CD4-positive, alpha-beta T cell (primary cell): ENCODE data around the gene GALNT11. TPM values are rescaled to one million over a fixed set of nuclear protein-coding genes. Genes with fewer than 3 reads are reported as not detected.

Experiments
- ATAC-seq: fragments of 200-7000 bp; cut with Tn5 transposase; one replicate; pipeline ENCODE4 v1.10.0; 2022; ENCODE audit warnings: mild to moderate bottlenecking; ENCODE audit not compliant: poor library complexity
- CTCF ChIA-PET: fragments of 350-600 bp; sonication (Branson Sonifier 250); formaldehyde crosslinking; loops from one replicate; lab custom pipeline; 2021; ENCODE audit warnings: antibody characterized with exemption, inconsistent platforms; lab: Charles Lee
- POLR2A ChIA-PET: fragments of 350-600 bp; sonication (Branson Sonifier 250); formaldehyde crosslinking; loops from one replicate; lab custom pipeline; 2021; ENCODE audit warnings: antibody characterized with exemption, inconsistent platforms; lab: Charles Lee
- DNase-seq, 14 experiments: peaks; one replicate each; pipeline ENCODE4 v3.0.0-alpha.2; 2013 to 2020; ENCODE audit warnings: mixed read lengths in 2 of 14
- H3K27ac ChIP-seq, 2 donors: one replicate each; pipeline versions ENCODE4 v1.5.1 to v1.7.0; 2013; ENCODE audit warnings: low read length in 2 of 2, low read depth in 1 of 2, mild to moderate bottlenecking in 1 of 2
- H3K27me3 ChIP-seq, 2 experiments: 1 replicate in 1 of 2; 2 replicates in 1 of 2; pipeline versions ENCODE4 v1.6.1 to v1.7.0; 2013; ENCODE audit warnings: low read length in 2 of 2, control low read depth in 1 of 2, mild to moderate bottlenecking in 1 of 2, moderate library complexity in 1 of 2; ENCODE audit not compliant: insufficient read depth in 2 of 2, control insufficient read depth in 1 of 2
- H3K36me3 ChIP-seq: one replicate; pipeline ENCODE4 v1.6.1; 2013; ENCODE audit warnings: low read length, control low read depth; ENCODE audit not compliant: insufficient read depth
- H3K4me1 ChIP-seq: one replicate; pipeline ENCODE4 v1.6.1; 2013; ENCODE audit warnings: low read length, control low read depth; ENCODE audit not compliant: insufficient read depth
- H3K4me3 ChIP-seq: one replicate; pipeline ENCODE4 v1.5.1; 2013; ENCODE audit warnings: mild to moderate bottlenecking, low read length, moderate library complexity
- H3K9me3 ChIP-seq, 2 experiments: 1 replicate in 1 of 2; 2 replicates in 1 of 2; pipeline versions ENCODE4 v1.6.1 to v1.7.0; 2013; ENCODE audit warnings: low read length in 2 of 2, mild to moderate bottlenecking in 2 of 2, control low read depth in 1 of 2, moderate library complexity in 1 of 2; ENCODE audit not compliant: control insufficient read depth in 1 of 2, insufficient read depth in 1 of 2
- H3K27ac Mint-ChIP-seq: one replicate; pipeline ENCODE4 v1.8.0; 2020; ENCODE audit warnings: mixed read lengths
- H3K27me3 Mint-ChIP-seq: one replicate; pipeline ENCODE4 v1.8.0; 2021; ENCODE audit warnings: mixed read lengths
- H3K36me3 Mint-ChIP-seq: one replicate; pipeline ENCODE4 v1.8.0; 2021; ENCODE audit warnings: low read depth, mixed read lengths
- H3K4me1 Mint-ChIP-seq: one replicate; pipeline ENCODE4 v1.8.0; 2021; ENCODE audit warnings: low read depth, mixed read lengths
- H3K4me3 Mint-ChIP-seq: one replicate; pipeline ENCODE4 v1.8.0; 2020; ENCODE audit warnings: mild to moderate bottlenecking, mixed read lengths
- H3K9me3 Mint-ChIP-seq: one replicate; pipeline ENCODE4 v1.8.0; 2020; ENCODE audit warnings: mixed read lengths
- intact Hi-C, 2 experiments: fragments of 100-400 bp; cut with DNase I in 1 of 2; cut with micrococcal nuclease in 1 of 2; formaldehyde crosslinking; loops; one replicate each; pipeline versions ENCODE4 v1.15.1 to v1.9.0; 2023 to 2025; cut with DNase I, micrococcal nuclease
- total RNA-seq, 174 experiments: library from RNA in 2 of 174; stranded (reverse) in 2 of 174; gene quantifications; one replicate each; pipeline ENCODE4 v1.2.3 and lab custom pipeline; 2021 to 2026
- TF ChIP-seq, protein P1 (sequence below): fragments of 200-600 bp; IDR thresholded peaks from one replicate; pipeline ENCODE4 v1.8.0; 2022; ENCODE audit warnings: antibody characterized with exemption, mild to moderate bottlenecking

GALNT11 gene
- total RNA-seq, 2 experiments from 2014 or later = 20.7 to 22.2 TPM

DNA sequence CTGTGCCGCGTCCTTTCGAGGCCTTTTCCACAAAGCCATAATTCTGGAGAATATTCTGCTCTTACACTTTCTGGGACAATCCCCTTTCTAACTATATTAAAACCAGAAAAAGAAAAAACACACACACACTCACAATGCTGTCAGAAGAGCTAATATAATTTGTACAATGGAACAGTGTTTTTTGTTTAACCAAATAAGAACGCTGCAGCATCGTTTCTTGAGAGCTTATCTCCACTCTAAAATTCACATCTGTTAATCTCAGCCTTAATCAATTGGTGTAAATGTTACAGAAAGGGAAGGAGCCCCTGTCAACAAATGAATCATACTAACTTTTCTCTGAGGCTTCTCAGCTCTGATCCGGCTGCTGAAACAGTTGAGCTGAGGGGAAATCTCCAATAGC is 123.9 kb downstream of the GALNT11 start:
- ChIA-PET POLR2A (no interaction called here), CTCF (no interaction called here)
- H3K4me3 Mint-ChIP-seq = no peak overlapping the region
- Histone ChIP-seq H3K4me3 (no peak overlapping the region), H3K27ac (no peak overlapping the region), H3K4me1 (peaks cover 22% of the 10 kb centered on the region), H3K36me3 (peaks cover 77% of the 10 kb centered on the region), H3K9me3 (no peaks in the 10 kb centered on the region), H3K27me3 (no peaks in the 10 kb centered on the region)
- H3K27ac Mint-ChIP-seq = peak overlapping the region; percentile 53
- intact Hi-C loops = loop anchor here (5.0 to 10.0 kb wide), 4 partner anchors 72 to 575 kb away; partner anchors contain the start of gene PRKAG2 (in 1 of the 2)
- H3K36me3 Mint-ChIP-seq = peaks cover 77% of the 10 kb centered on the region
- DNase-seq = no peak
- H3K9me3 Mint-ChIP-seq = no peaks in the 10 kb centered on the region
- TF ChIP-seq, protein P1, sequence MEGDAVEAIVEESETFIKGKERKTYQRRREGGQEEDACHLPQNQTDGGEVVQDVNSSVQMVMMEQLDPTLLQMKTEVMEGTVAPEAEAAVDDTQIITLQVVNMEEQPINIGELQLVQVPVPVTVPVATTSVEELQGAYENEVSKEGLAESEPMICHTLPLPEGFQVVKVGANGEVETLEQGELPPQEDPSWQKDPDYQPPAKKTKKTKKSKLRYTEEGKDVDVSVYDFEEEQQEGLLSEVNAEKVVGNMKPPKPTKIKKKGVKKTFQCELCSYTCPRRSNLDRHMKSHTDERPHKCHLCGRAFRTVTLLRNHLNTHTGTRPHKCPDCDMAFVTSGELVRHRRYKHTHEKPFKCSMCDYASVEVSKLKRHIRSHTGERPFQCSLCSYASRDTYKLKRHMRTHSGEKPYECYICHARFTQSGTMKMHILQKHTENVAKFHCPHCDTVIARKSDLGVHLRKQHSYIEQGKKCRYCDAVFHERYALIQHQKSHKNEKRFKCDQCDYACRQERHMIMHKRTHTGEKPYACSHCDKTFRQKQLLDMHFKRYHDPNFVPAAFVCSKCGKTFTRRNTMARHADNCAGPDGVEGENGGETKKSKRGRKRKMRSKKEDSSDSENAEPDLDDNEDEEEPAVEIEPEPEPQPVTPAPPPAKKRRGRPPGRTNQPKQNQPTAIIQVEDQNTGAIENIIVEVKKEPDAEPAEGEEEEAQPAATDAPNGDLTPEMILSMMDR = no peak
- ATAC-seq = no peak
- H3K27me3 Mint-ChIP-seq = no peaks in the 10 kb centered on the region
- peaks cover 27% of the 10 kb centered on the region for H3K4me1 Mint-ChIP-seq

DNA sequence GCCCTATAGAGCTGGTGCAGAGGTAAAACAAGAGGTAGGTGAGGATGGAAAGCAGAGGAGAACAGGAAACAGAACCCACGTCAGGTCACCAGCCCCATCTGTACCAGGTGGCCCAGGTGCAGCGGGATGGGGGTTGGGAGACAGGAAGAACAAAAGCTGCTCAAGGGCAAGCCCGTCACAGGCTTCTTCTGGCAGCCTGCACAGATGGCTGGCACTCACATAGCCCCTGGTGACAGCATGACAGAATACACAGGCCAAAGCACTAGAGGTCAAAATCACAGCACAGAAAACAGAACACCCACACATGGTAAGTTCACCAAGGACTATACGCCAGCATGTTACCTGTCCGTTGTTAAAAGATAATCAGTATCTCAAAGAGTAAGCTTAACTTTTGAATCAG is 126.8 kb downstream of the GALNT11 start:
- peak overlapping the region; percentile 72 for H3K27ac Mint-ChIP-seq
- peaks cover 86% of the 10 kb centered on the region for H3K36me3 Mint-ChIP-seq
- POLR2A ChIA-PET = interaction anchor here (2.2 kb wide), 1 partner anchor 9 kb away, joined by 8 read pairs; no protein-coding TSS in a partner anchor

DNA sequence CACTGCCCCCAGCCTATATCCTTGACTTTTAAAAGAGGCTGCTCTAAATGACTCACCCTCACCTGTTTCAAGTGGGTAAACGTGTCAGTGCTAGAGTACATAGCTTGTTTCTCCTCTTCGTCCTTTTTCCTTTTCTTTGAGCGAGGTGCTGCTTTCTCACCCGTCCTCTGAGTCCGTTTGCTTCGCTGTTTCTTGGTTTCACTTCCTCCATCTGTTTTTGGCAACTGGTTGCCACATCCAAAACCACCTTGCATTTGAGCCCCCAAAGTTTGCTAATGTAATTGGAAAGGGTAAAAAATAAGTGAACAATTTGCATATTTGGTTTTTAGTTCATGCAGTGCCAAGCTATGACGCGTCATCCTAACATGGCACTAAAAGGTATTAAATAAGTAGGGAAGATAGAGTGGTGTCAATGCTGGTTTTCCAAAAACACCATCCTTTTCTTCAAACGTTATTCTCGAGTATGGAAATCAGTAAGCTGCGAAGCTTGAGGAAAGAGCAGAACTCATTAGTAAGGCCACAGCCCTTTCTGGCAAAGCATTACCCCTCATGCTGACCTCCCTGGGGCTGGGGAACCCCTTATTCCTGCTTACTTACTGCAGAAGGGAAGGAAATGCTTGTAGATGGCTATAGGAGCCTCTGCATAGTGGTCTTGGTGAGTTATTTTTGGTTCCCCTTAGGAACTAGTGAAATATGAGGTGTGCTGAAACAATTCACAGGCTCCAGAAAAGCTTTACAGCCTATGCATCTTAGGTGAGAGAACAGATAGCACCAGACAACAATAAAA is 133.5 kb downstream of the GALNT11 start:
- POLR2A ChIA-PET = no interaction called here
- H3K36me3 ChIP-seq = peaks cover 92% of the 10 kb centered on the region
- H3K36me3 Mint-ChIP-seq = peaks cover 88% of the 10 kb centered on the region

More for the DNA sequence above, 126.8 kb downstream of the GALNT11 start:
- Mint-ChIP-seq H3K4me1 (peaks cover 5% of the 10 kb centered on the region), H3K27me3 (no peaks in the 10 kb centered on the region), H3K4me3 (no peak overlapping the region), H3K9me3 (no peaks in the 10 kb centered on the region)
- CTCF ChIA-PET = no interaction called here
- Histone ChIP-seq H3K4me1 (no peaks in the 10 kb centered on the region), H3K36me3 (peaks cover 95% of the 10 kb centered on the region), H3K9me3 (no peaks in the 10 kb centered on the region), H3K27ac (no peak overlapping the region), H3K4me3 (no peak overlapping the region), H3K27me3 (no peaks in the 10 kb centered on the region)
- ATAC-seq = no peak
- TF ChIP-seq, protein P1 = no peak
- no peak for DNase-seq
- intact Hi-C loops = no loop called here

More for the DNA sequence above, 133.5 kb downstream of the GALNT11 start:
- no peaks in the 10 kb centered on the region for H3K9me3 Mint-ChIP-seq
- H3K4me1 ChIP-seq = no peaks in the 10 kb centered on the region
- peaks cover 12% of the 10 kb centered on the region for H3K4me1 Mint-ChIP-seq
- CTCF ChIA-PET = no interaction called here
- no peaks in the 10 kb centered on the region for H3K9me3 ChIP-seq
- ATAC-seq (peak; percentile 26), DNase-seq (peak in 2 of 14 experiments; percentile 13 to 26)
- no peak overlapping the region for H3K27ac ChIP-seq
- H3K27me3 ChIP-seq = no peaks in the 10 kb centered on the region
- no peak overlapping the region for H3K4me3 ChIP-seq
- peak overlapping the region; percentile 12 for H3K4me3 Mint-ChIP-seq
- peak overlapping the region; percentile 64 for H3K27ac Mint-ChIP-seq
- no peaks in the 10 kb centered on the region for H3K27me3 Mint-ChIP-seq
- intact Hi-C loops = no loop called here
- TF ChIP-seq, protein P1 = no peak
